MM.1S (cell line): ENCODE measurements around the gene LVRN.

Source experiments
- EZH2 ChIP-seq: fragments of 300-600 bp; sonication (generic); optimal IDR thresholded peaks from 2 replicates; pipeline ENCODE3; 2017; ENCODE audit warnings: low read depth, mild to moderate bottlenecking, antibody characterized with exemption, low read length, mixed read lengths
- EZH2phosphoT487 ChIP-seq: fragments of 300-600 bp; sonication (generic); IDR thresholded peaks from 2 replicates; pipeline ENCODE4 v1.6.1; 2018; ENCODE audit warnings: antibody characterized with exemption, low read length
- TF ChIP-seq, protein P1 (sequence below): fragments of 300-600 bp; sonication (generic); IDR thresholded peaks from 2 replicates; pipeline ENCODE4 v1.5.1; 2016; ENCODE audit warnings: antibody characterized with exemption, low read length, mixed read lengths

DNA sequence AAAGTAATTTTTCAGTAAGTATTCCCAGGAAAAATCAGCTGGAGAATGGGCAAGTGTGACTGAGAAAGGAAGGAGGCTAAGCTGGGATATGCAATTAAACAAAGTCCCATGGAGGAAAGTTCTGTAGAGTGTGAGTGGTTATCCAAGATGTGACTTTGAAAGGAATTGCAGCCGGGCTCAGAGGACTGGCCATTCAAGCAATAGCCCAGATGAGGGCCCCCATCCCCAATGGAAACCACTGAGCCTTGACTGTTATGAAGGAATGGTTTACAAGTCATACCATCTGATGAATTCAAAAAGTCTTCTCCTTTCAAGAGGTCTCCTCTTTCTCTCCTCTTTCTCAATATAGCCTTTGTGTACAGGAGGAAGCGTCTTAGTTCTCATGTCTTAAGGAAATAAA is 6.5 kb downstream of the LVRN start:
- TF ChIP-seq, protein P1, sequence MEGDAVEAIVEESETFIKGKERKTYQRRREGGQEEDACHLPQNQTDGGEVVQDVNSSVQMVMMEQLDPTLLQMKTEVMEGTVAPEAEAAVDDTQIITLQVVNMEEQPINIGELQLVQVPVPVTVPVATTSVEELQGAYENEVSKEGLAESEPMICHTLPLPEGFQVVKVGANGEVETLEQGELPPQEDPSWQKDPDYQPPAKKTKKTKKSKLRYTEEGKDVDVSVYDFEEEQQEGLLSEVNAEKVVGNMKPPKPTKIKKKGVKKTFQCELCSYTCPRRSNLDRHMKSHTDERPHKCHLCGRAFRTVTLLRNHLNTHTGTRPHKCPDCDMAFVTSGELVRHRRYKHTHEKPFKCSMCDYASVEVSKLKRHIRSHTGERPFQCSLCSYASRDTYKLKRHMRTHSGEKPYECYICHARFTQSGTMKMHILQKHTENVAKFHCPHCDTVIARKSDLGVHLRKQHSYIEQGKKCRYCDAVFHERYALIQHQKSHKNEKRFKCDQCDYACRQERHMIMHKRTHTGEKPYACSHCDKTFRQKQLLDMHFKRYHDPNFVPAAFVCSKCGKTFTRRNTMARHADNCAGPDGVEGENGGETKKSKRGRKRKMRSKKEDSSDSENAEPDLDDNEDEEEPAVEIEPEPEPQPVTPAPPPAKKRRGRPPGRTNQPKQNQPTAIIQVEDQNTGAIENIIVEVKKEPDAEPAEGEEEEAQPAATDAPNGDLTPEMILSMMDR = no peak
- TF ChIP-seq EZH2 (no peak), EZH2phosphoT487 (no peak)
